Karpas-422 (cell line): Measurements from ENCODE around the gene BMP8A. TPM values are rescaled to one million over a fixed set of nuclear protein-coding genes. Genes with fewer than 3 reads are reported as not detected.

ENCODE experiments used
- DNase-seq: peaks from one replicate; pipeline ENCODE4 v3.0.0-alpha.2; 2015
- H2AFZ ChIP-seq: fragments of 200-600 bp; sonication (generic); 2 replicates; pipeline ENCODE4 v1.6.1; 2014; ENCODE audit warnings: antibody characterized with exemption, low read length, mixed read lengths
- H3K27ac ChIP-seq: fragments of 200-600 bp; sonication (generic); 2 replicates; pipeline ENCODE4 v1.5.1; 2014; ENCODE audit warnings: mild to moderate bottlenecking, low read length, moderate library complexity
- H3K27me3 ChIP-seq: fragments of 200-600 bp; sonication (generic); 2 replicates; pipeline ENCODE4 v1.6.1; 2014; ENCODE audit warnings: low read length, mixed read lengths
- H3K36me3 ChIP-seq: fragments of 200-600 bp; sonication (generic); 2 replicates; pipeline ENCODE4 v1.6.1; 2014; ENCODE audit warnings: low read length, mixed read lengths; ENCODE audit not compliant: insufficient read depth
- H3K4me1 ChIP-seq: fragments of 200-600 bp; sonication (generic); 2 replicates; pipeline ENCODE4 v1.6.1; 2014; ENCODE audit warnings: mild to moderate bottlenecking, low read length, mixed read lengths
- H3K4me2 ChIP-seq: fragments of 200-600 bp; sonication (generic); 2 replicates; pipeline ENCODE4 v1.6.1; 2014; ENCODE audit warnings: low read length, low read depth, mild to moderate bottlenecking; ENCODE audit not compliant: poor library complexity, severe bottlenecking
- H3K4me3 ChIP-seq: fragments of 200-600 bp; sonication (generic); 2 replicates; pipeline ENCODE4 v1.5.1; 2014; ENCODE audit warnings: mild to moderate bottlenecking, antibody characterized with exemption, low read length, mixed read lengths
- H3K79me2 ChIP-seq: fragments of 200-600 bp; sonication (generic); 2 replicates; pipeline ENCODE4 v1.6.1; 2014; ENCODE audit warnings: mild to moderate bottlenecking, low read length, mixed read lengths
- H3K9ac ChIP-seq: fragments of 200-600 bp; sonication (generic); 2 replicates; pipeline ENCODE4 v1.6.0; 2014; ENCODE audit warnings: low read length
- H3K9me2 ChIP-seq: fragments of 200-600 bp; sonication (generic), shearing (Covaris generic); replicated peaks from 2 replicates; pipeline ENCODE4 v1.6.0; 2014; ENCODE audit warnings: mild to moderate bottlenecking, low read length, moderate library complexity; ENCODE audit not compliant: insufficient read depth
- H3K9me3 ChIP-seq: fragments of 300-700, 200-600 bp; sonication (generic); 2 replicates; pipeline ENCODE4 v1.6.1; 2014; ENCODE audit warnings: low read length, mixed read lengths
- H4K20me1 ChIP-seq: fragments of 200-600 bp; sonication (generic); 2 replicates; pipeline ENCODE4 v1.6.1; 2014; ENCODE audit warnings: mild to moderate bottlenecking, antibody characterized with exemption, low read length, low read depth; ENCODE audit not compliant: insufficient read depth
- total RNA-seq: library from RNA; depleted of rRNA; stranded (reverse); fragments of >200 nt; shearing (Covaris generic); gene quantifications from 2 replicates; pipeline ENCODE4 v1.2.3, GENCODE V29; 2014; ENCODE audit warnings: low replicate concordance

The BMP8A gene
- total RNA-seq, 1 experiment from 2014 or later, result not detected

DNA sequence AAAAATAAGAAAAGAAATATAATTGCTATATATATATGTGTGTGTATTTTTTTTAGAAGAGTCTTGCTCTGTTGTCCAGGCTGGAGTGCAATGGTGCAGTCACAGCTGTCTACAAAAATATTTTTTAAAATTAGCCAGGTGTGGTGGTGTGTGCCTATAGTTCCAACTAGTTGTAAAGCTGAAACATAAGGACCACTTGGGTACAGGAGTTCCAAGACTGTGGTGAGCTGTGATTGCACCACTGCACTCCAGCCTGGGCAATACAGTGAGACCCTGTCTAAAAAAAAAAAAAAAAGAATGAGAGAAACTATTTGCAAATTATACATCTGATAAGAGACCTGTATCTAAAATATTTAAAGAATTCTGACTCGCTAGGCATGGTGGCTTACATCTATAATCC, 42.0 kb downstream of the BMP8A start:
- H3K27me3 ChIP-seq, result no peaks in the 10 kb centered on the region
- H4K20me1 ChIP-seq, result no peaks in the 10 kb centered on the region
- no peak overlapping the region for H3K4me2 ChIP-seq
- no peak overlapping the region for H3K27ac ChIP-seq
- H3K9me2 ChIP-seq, result no peaks in the 10 kb centered on the region
- no peak overlapping the region for H3K4me3 ChIP-seq
- H3K36me3 ChIP-seq, result peaks cover 16% of the 10 kb centered on the region; the same call in 1 of the 2 replicates
- DNase-seq, result no peak
- H3K79me2 ChIP-seq, result no peaks in the 10 kb centered on the region
- H3K9me3 ChIP-seq, result no peaks in the 10 kb centered on the region
- H3K4me1 ChIP-seq, result no peaks in the 10 kb centered on the region
- H2AFZ ChIP-seq, result no peak overlapping the region
- H3K9ac ChIP-seq, result no peak overlapping the region

DNA sequence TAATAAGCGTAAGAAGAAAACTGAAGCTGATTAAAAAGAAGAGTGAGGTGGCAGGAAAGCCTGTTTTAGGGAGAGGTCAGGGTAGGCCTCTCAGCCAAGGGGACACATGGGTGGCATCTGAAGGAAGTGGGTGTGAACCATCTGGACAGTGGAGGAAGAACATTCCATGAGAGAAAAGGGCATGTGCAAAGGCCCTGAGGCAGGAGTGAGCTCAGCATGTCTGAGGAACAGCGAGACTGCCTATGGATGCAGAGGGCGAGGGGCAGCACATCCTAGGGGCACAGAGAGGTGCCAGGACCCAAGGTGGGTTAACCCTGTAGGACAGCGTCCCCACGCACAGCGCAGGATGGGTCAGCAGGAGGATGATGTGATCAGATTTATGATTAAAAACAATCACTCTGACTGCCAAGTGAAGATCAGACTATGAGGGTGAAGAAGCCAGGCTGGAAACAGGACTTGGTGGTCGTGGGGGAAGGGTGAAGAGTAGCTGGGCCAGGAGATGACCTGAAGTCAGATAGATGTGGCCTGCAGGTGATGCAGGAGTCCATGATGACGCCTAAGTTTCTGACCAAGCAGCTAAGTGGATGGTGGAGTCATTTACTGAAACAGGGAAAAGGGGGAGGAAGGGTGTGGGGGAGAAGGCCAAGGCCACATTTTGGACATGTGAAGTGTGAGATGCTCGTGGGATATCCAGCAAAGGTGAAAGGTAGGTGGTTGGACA, 47.3 kb downstream of the BMP8A start:
- peak overlapping the region; percentile 24; the same call in 1 of the 2 replicates for H2AFZ ChIP-seq

DNA sequence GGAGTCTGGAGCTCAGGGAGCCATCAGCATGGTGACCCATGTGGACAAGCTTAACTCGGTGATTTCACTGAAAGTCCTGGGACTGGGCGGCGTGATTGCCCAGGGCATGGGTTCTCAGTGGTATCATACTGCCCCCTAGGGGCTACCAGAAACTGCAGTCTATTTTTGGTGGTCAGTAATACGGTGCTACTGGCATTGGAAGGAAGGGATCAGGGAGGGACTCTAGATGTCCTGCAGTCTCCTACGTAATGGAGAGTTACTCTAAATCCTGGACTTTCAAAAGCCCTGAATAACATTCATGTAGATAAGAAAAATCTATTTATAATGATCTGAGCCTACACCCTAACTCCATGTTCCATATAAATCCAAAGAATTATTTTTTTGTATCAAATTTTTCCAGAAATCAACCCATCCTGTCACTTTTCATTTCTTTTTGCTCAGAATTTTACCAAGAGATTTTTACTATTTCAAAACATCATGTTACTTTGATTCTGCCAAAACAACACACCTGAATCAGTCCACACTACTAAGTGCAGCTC, 47.9 kb downstream of the BMP8A start:
- Histone ChIP-seq H3K4me3 (no peak overlapping the region), H3K9me3 (no peaks in the 10 kb centered on the region), H2AFZ (peak overlapping the region; percentile 24; the same call in 1 of the 2 replicates), H3K9ac (no peak overlapping the region), H3K27me3 (no peaks in the 10 kb centered on the region), H3K27ac (no peak overlapping the region), H3K9me2 (no peaks in the 10 kb centered on the region), H4K20me1 (no peaks in the 10 kb centered on the region), H3K4me2 (no peak overlapping the region), H3K79me2 (no peaks in the 10 kb centered on the region), H3K4me1 (no peaks in the 10 kb centered on the region), H3K36me3 (peaks cover 17% of the 10 kb centered on the region)
- DNase-seq, result peak; percentile 82

More for the DNA sequence above, 47.3 kb downstream of the BMP8A start:
- no peak overlapping the region for H3K27ac ChIP-seq
- no peaks in the 10 kb centered on the region for H3K9me2 ChIP-seq
- no peaks in the 10 kb centered on the region for H3K9me3 ChIP-seq
- no peaks in the 10 kb centered on the region for H3K27me3 ChIP-seq
- H3K79me2 ChIP-seq, result no peaks in the 10 kb centered on the region
- no peak overlapping the region for H3K4me2 ChIP-seq
- peaks cover 17% of the 10 kb centered on the region for H3K36me3 ChIP-seq
- no peak for DNase-seq
- H3K4me1 ChIP-seq, result no peaks in the 10 kb centered on the region
- H3K4me3 ChIP-seq, result no peak overlapping the region
- H4K20me1 ChIP-seq, result no peaks in the 10 kb centered on the region
- H3K9ac ChIP-seq, result no peak overlapping the region

DNA sequence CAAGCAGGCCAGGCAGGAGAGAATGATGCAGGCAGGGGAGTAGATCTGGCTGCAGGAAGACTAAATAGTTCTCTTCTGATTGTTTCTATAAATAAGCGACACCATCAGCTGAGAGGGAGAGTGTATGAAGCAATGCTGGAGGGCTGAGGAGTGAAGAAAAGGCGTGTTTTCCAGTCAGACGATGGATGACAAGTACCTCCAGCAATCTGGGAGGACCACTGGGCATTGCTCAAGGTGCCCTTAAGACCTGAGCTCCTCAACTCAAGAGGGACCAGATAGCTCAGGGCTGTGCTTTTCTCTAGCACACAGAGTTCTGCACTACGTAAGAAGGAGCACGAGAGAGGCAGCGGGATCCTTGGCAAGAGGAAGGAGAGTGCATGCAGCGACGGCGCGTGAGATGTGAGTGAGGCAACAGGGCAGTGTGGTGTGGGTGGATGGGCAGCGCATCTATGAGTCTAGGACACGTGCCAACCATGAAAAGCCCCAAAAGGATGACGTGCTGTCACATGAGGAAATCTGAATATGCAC, 49.1 kb downstream of the BMP8A start:
- Histone ChIP-seq H3K4me2 (no peak overlapping the region), H3K9me3 (no peaks in the 10 kb centered on the region), H3K9me2 (no peaks in the 10 kb centered on the region), H4K20me1 (no peaks in the 10 kb centered on the region), H3K9ac (no peak overlapping the region), H3K4me1 (no peaks in the 10 kb centered on the region), H3K79me2 (no peaks in the 10 kb centered on the region), H2AFZ (no peak overlapping the region), H3K27me3 (no peaks in the 10 kb centered on the region), H3K27ac (no peak overlapping the region), H3K4me3 (no peak overlapping the region), H3K36me3 (peaks cover 18% of the 10 kb centered on the region)
- peak; percentile 26 for DNase-seq

DNA sequence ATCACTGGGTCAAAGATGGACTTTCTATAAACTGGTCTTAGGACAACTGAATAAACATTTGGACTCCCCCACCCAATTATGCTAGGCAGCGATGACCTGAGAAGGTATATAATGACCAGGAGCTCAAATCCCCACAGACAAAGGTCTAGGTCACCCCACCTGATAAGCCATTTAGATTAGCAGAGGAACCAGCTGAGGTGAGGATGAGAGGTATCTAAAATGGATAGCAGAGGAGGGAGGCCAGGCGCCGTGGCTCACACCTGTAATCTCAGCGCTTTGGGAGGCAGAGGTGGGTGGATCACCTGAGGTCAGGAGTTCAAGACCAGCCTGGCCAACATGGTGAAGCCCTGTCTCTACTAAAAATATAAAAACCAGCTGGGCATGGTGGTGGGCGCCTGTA, 51.5 kb downstream of the BMP8A start:
- Histone ChIP-seq H4K20me1 (no peaks in the 10 kb centered on the region), H3K27me3 (no peaks in the 10 kb centered on the region), H3K36me3 (peaks cover 11% of the 10 kb centered on the region), H3K4me2 (no peak overlapping the region), H3K4me3 (no peak overlapping the region), H2AFZ (no peak overlapping the region), H3K9ac (no peak overlapping the region), H3K9me3 (no peaks in the 10 kb centered on the region), H3K27ac (no peak overlapping the region), H3K79me2 (no peaks in the 10 kb centered on the region), H3K9me2 (no peaks in the 10 kb centered on the region), H3K4me1 (no peaks in the 10 kb centered on the region)
- DNase-seq, result peak; percentile 9

DNA sequence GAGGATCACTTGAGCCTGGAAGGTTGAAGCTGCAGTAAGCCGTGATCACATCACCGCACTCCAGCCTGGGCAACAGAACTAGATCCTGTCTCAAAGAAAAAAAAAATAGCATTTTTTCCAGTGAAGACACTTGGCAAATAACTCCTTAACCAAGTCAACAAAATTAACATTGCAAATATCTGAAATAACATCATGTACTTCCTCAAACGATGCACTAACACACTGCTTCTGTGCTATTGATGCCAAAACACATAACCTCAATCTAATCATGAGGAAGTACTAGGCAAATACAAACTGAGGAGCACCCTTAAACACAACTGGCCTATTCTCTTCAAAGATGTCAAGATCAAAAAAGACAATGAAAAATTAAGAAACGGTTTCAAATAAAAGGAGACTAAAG, 52.9 kb downstream of the BMP8A start:
- Histone ChIP-seq H2AFZ (no peak overlapping the region), H3K27me3 (no peaks in the 10 kb centered on the region), H3K9me3 (no peaks in the 10 kb centered on the region), H3K79me2 (no peaks in the 10 kb centered on the region), H3K4me3 (no peak overlapping the region), H3K27ac (no peak overlapping the region), H3K4me1 (no peaks in the 10 kb centered on the region), H3K9me2 (no peaks in the 10 kb centered on the region), H3K4me2 (no peak overlapping the region), H3K36me3 (peaks cover 13% of the 10 kb centered on the region; the same call in 1 of the 2 replicates), H4K20me1 (no peaks in the 10 kb centered on the region), H3K9ac (no peak overlapping the region)
- peak; percentile 31 for DNase-seq

DNA sequence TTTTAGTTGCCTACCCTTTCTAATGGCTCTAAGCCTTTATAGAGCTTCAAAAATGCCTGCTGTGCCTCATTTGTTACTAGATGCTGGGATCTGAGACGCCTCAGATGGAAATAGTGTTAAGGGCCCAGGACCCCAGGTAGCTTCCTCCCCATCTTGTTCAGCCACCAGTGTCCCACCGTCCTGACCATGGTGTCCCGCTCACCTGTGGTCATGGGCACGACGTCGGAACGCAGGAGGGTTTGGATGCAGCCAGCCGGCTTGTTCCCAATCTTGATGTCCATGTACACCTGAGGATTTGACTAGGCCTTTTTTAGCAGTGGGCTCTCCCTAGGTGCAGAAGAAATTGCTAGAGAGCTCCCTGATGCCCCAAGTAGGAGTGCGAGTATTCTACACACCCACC, 54.1 kb downstream of the BMP8A start:
- DNase-seq, result peak; percentile 10
- Histone ChIP-seq H3K9me2 (no peaks in the 10 kb centered on the region), H3K79me2 (no peaks in the 10 kb centered on the region), H3K27me3 (no peaks in the 10 kb centered on the region), H4K20me1 (no peaks in the 10 kb centered on the region), H3K27ac (no peak overlapping the region), H3K36me3 (peaks cover 13% of the 10 kb centered on the region; the same call in 1 of the 2 replicates), H3K9me3 (no peaks in the 10 kb centered on the region), H3K4me1 (no peaks in the 10 kb centered on the region), H2AFZ (no peak overlapping the region), H3K4me2 (no peak overlapping the region), H3K9ac (no peak overlapping the region), H3K4me3 (no peak overlapping the region)

DNA sequence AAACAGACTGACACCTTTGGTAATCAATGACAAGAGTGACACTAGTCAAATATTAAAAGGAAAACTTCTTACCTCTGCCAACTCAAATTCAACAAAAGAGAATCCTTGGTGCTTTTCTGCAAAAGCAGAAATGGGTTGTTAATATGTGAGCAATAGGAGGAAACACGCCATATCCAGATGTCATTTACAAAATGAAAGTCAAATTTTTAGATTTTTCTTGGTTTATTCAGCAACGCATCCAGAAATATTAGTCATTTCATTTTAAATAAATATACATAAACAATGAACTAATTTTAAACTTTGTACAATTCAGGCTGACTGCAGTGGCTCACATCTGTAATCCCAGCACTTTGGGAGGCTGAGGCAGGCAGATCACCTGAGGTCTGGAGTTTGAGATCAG, 62.8 kb downstream of the BMP8A start:
- Histone ChIP-seq H4K20me1 (no peaks in the 10 kb centered on the region), H3K27ac (no peak overlapping the region), H2AFZ (no peak overlapping the region), H3K36me3 (0 out of 2 replicates have a peak, but pooled peaks cover 6% of the 10 kb centered on the region), H3K4me2 (no peak overlapping the region), H3K9ac (no peak overlapping the region), H3K79me2 (peaks cover 11% of the 10 kb centered on the region), H3K4me1 (peaks cover 5% of the 10 kb centered on the region), H3K9me3 (no peaks in the 10 kb centered on the region), H3K27me3 (no peaks in the 10 kb centered on the region), H3K9me2 (no peaks in the 10 kb centered on the region), H3K4me3 (no peak overlapping the region)
- no peak for DNase-seq
